Aorta (tissue), 5 donors: ENCODE measurements around the gene CELF4. TPM values are rescaled to one million over a fixed set of nuclear protein-coding genes. Genes with fewer than 3 reads are reported as not detected.
A peak's percentile ranks its signal among the peaks of the same experiment; 100 is the strongest.

Experiments
- ATAC-seq: fragments of 200-7000 bp; cut with Tn5 transposase; one replicate; pipeline ENCODE4 v1.9.1; 2022; ENCODE audit warnings: moderate library complexity; ENCODE audit not compliant: low FRiP score
- DNase-seq, 2 donors: peaks; one replicate each; pipeline ENCODE4 v3.0.0-alpha.2; 2020
- H3K27ac ChIP-seq, 2 donors: one replicate each; pipeline ENCODE4 v1.5.1; 2013; ENCODE audit warnings: low read length in 2 of 2, mild to moderate bottlenecking in 2 of 2, moderate library complexity in 2 of 2, control low read depth in 1 of 2, inconsistent platforms in 1 of 2, low read depth in 1 of 2
- H3K27me3 ChIP-seq, 2 donors: one replicate each; pipeline ENCODE4 v1.6.1; 2013; ENCODE audit warnings: control low read depth in 1 of 2, low read length in 1 of 2, mild to moderate bottlenecking in 1 of 2, moderate library complexity in 1 of 2; ENCODE audit not compliant: insufficient read depth in 2 of 2, control insufficient read depth in 1 of 2
- H3K36me3 ChIP-seq, 2 donors: one replicate each; pipeline ENCODE4 v1.6.1; 2013; ENCODE audit warnings: control low read depth in 1 of 2, low read length in 1 of 2, mild to moderate bottlenecking in 1 of 2; ENCODE audit not compliant: insufficient read depth in 2 of 2, control insufficient read depth in 1 of 2
- H3K4me1 ChIP-seq, 2 donors: one replicate each; pipeline ENCODE4 v1.6.1; 2013; ENCODE audit warnings: low read length in 2 of 2, control low read depth in 1 of 2, mild to moderate bottlenecking in 1 of 2, moderate library complexity in 1 of 2; ENCODE audit not compliant: insufficient read depth in 2 of 2, control insufficient read depth in 1 of 2
- H3K4me3 ChIP-seq, 2 donors: one replicate each; pipeline ENCODE4 v1.5.1; 2013; ENCODE audit warnings: low read length in 2 of 2, control low read depth in 1 of 2, mild to moderate bottlenecking in 1 of 2
- H3K9me3 ChIP-seq: one replicate; pipeline ENCODE4 v1.6.1; 2013; ENCODE audit warnings: mild to moderate bottlenecking, low read length; ENCODE audit not compliant: control insufficient read depth
- WGBS, 2 donors: extraction: QIAGEN DNeasy Blood & Tissue Kit; methylation state at CpG; one replicate each; pipeline ENCODE4 v1.1.7; 2013; 5-methylcytosine and 5-hydroxymethylcytosine counted together
- intact Hi-C, 2 donors: fragments of 100-400 bp; cut with DNase I; formaldehyde crosslinking; loops; one replicate each; pipeline versions ENCODE4 v1.14.2 to v1.15.0; 2022
- polyA plus RNA-seq, 2 donors: library from polyadenylated mRNA; stranded (reverse); fragments of 200-250 nt; gene quantifications; one replicate each; pipeline ENCODE4 v1.2.3, GENCODE V29; 2013
- total RNA-seq, 2 donors: library from RNA; stranded (reverse); fragmentation: NEBNext Ultra II Directional; extraction: Animal tissue kit (Norgen Biotek cat#: 25700); gene quantifications; one replicate each; pipeline ENCODE4 v1.2.1, GENCODE V29; 2021
- donor health status: healthy with polysubstance abuse.
- donor health status: Bipolar disorder and iron deficiency.
- donor health status: DM: no; HTN: no; CAD: no.
- donor health status: DM: no; HTN: no; CAD: no.
- donor health status: DM: yes; HTN: yes; CAD: no.

Gene CELF4
- total and polyA plus RNA-seq, 4 donors, result 0.51 TPM; not detected in 3

- WGBS, 2 donors, result 67 to 75% methylated on average over 5 of the region's 5 CpGs
- H3K27me3 ChIP-seq, result no peaks in the 10 kb centered on the region
- H3K4me1 ChIP-seq, result no peaks in the 10 kb centered on the region
- no peaks in the 10 kb centered on the region for H3K9me3 ChIP-seq
- no peak for DNase-seq
- H3K27ac ChIP-seq, result no peak overlapping the region
- no peaks in the 10 kb centered on the region for H3K36me3 ChIP-seq
- ATAC-seq, result no peak
- no peak overlapping the region for H3K4me3 ChIP-seq
- intact Hi-C loops, result no loop called here
These were observed 305.9 kb downstream of the CELF4 start for GRCh38 chr18:37259711-37260110.

DNA sequence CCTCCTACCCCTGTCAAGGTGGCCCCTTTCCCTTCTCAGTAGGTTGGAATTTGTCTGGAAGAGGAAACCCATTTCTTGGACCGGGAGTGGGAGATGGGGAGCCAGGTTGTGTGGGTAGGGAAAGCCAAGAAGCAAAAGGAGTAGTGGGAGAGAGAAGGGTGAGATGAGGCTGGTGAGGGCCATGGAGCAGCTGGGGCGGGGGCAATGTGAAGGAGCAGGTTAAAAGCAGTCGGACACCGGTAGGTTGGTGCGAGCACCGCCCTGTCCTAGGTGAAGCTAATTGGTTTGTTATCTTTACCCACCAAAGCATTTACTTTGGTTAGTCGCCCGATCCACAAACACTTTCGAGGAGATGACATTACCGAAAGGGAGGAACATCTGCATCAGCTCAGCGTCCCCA is 306.8 kb downstream of the CELF4 start:
- Histone ChIP-seq H3K27me3 (no peaks in the 10 kb centered on the region), H3K27ac (no peak overlapping the region), H3K4me3 (no peak overlapping the region), H3K4me1 (no peaks in the 10 kb centered on the region), H3K9me3 (no peaks in the 10 kb centered on the region), H3K36me3 (no peaks in the 10 kb centered on the region)
- peak in 1 of 2 donors; percentile 17 for DNase-seq
- intact Hi-C loops, result no loop called here
- 47 to 48% methylated on average over 11 of the region's 11 CpGs for WGBS, 2 donors
- ATAC-seq, result no peak

- intact Hi-C loops, result no loop called here
- 44 to 50% methylated on average over 9 of the region's 9 CpGs for WGBS, 2 donors
- Histone ChIP-seq H3K27me3 (no peaks in the 10 kb centered on the region), H3K27ac (no peak overlapping the region), H3K9me3 (no peaks in the 10 kb centered on the region), H3K36me3 (no peaks in the 10 kb centered on the region), H3K4me1 (no peaks in the 10 kb centered on the region), H3K4me3 (no peak overlapping the region)
- DNase-seq, result peak in 1 of 2 donors; percentile 57
- no peak for ATAC-seq
These were observed 307.5 kb downstream of the CELF4 start for GRCh38 chr18:37258131-37258530.

DNA sequence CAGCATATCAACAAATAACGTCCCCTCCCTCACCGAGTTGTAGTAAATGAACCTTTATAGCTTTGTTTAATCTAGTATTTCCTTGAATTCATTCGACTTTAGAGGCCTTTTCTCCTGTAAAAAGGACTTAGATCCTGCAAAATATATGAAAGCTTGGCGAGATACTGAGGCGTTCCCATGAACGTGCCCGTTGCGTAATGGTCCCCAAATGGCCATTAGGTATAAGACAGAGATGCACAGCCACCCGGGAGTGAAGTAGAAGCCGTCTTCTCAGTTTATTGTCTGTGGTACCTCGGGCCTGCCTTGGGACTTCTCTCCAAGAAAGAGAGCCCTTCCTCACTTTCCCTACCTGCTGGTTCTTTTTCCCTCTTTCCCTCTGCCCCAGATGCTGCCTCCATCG is 310.6 kb downstream of the CELF4 start:
- Histone ChIP-seq H3K4me1 (no peaks in the 10 kb centered on the region), H3K27me3 (no peaks in the 10 kb centered on the region), H3K27ac (no peak overlapping the region), H3K36me3 (no peaks in the 10 kb centered on the region), H3K4me3 (no peak overlapping the region), H3K9me3 (no peaks in the 10 kb centered on the region)
- 86 to 92% methylated on average over 12 of the region's 12 CpGs for WGBS, 2 donors
- intact Hi-C loops, result no loop called here
- ATAC-seq, result no peak
- DNase-seq, result no peak

DNA sequence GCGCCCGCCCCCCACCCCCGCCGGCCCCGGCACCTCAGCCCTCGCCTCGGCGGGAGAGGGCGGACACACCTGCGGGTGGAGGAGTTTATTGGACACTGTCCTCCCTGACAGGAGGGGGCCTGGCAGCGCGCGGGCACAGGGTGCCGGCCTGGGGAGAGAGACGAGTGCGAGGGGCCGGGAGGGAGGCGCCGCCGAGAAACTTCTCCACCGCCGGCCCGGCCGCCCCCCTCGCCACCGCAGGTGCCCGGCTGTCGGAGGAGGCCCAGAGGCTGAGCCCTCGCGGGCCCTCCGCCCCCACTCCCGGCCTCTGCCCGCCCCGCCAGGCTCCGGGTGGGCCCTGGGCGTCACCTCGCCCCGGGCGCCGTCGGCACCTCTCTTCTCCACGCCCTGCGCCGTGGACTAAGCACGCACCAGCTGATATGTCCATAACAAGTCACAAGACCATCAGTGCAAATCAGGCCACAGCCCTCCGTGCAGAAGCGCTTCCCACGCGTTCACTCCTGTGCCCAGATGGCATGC is 311.3 kb downstream of the CELF4 start:
- H3K27me3 ChIP-seq, result no peaks in the 10 kb centered on the region
- WGBS, 2 donors, result 6% methylated on average over 26 to 49 of the region's 49 CpGs
- ATAC-seq, result no peak

DNA sequence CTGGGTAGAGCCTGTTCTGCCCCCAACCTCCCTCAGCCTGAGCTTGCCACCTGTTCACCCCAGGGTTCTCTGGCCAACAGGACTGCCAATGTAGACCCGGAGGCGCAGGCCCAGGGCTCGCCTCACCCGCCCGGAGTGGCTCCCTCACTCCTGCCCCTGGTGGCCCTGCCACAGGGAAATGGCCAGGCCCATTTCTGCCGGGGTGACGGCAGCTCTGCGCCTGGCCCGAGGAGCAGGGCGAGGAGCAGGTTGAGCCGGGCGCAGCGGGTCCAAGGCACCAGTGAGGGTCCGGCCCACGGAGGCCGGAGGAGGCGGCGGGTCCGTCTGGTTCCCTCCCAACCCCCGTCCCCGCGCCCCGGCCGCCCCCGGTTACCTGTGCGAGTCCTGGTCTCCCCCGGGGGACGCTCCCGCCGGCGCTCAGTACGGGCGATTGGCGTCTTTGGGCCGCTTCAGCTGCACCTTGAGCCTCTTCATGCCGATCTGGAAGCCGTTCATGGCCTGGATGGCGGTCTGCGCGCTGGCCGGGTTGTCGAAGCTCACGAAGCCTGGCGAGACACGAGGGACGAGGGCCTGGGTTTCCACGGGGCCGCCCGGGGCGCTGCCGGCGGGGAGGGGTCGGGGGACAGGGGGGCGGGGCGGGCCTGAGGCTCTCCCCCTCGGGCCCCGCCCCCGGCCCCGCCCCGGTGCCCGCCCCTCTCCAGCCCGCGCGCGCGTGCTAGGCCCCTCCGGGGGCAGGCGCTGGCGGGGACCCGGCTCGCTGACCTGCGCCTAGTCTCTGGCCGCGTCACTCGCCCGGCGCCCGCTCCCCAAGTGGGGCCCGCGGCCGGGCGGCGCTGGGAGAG is 312.0 kb downstream of the CELF4 start:
- no peaks in the 10 kb centered on the region for H3K27me3 ChIP-seq
- WGBS, 2 donors, result 6 to 10% methylated on average over 45 to 83 of the region's 83 CpGs
- no peak for DNase-seq

More for the DNA sequence above, 311.3 kb downstream of the CELF4 start:
- Histone ChIP-seq H3K36me3 (no peaks in the 10 kb centered on the region), H3K27ac (no peak overlapping the region), H3K4me3 (peak overlapping the region in 1 of 2 donors; percentile 39), H3K9me3 (no peaks in the 10 kb centered on the region), H3K4me1 (no peaks in the 10 kb centered on the region)
- intact Hi-C loops, result no loop called here
- no peak for DNase-seq

DNA sequence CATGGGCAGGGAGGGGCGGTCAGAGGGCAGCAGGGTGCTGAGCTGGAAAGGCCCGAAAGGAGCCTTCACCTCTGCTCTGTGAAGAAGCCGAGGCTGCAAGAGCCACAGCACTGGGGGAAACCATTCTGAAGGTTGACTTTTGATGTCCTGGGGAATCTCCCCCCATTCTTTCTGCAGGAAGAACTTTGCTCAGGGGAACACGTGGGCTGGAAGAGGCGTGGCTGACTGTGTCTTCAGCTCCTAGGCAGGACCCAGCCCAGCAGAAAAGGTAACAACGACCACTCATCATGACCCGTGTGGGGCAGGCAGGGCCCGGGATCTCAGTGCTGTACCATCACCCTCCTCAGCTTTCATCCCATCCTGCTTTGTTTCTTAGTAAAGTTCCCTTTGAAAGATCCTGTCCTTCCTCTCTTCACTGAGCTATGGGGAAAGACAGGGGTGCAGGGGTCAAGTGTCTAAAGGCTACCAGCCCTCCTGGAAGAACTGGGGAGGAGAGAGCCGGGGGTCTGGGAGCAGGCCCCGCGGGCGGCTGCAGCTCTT is 312.7 kb downstream of the CELF4 start:
- DNase-seq (no peak), ATAC-seq (no peak)
- Histone ChIP-seq H3K4me3 (no peak overlapping the region), H3K4me1 (no peaks in the 10 kb centered on the region), H3K27me3 (no peaks in the 10 kb centered on the region), H3K9me3 (no peaks in the 10 kb centered on the region), H3K36me3 (no peaks in the 10 kb centered on the region), H3K27ac (no peak overlapping the region)
- 75% methylated on average over 12 of the region's 12 CpGs for WGBS, 2 donors
- intact Hi-C loops, result no loop called here

More for the DNA sequence above, 312.0 kb downstream of the CELF4 start:
- intact Hi-C loops, result no loop called here
- no peak for ATAC-seq
- Histone ChIP-seq H3K4me3 (peak overlapping the region; percentile 4 to 39), H3K27ac (no peak overlapping the region), H3K36me3 (no peaks in the 10 kb centered on the region), H3K9me3 (no peaks in the 10 kb centered on the region), H3K4me1 (no peaks in the 10 kb centered on the region)

- no peak for ATAC-seq
- intact Hi-C loops, result no loop called here
- WGBS, 2 donors, result 84 to 90% methylated on average over 3 of the region's 3 CpGs
- DNase-seq, result no peak
- H3K36me3 ChIP-seq, result no peaks in the 10 kb centered on the region
- H3K9me3 ChIP-seq, result no peaks in the 10 kb centered on the region
- no peak overlapping the region for H3K4me3 ChIP-seq
- no peaks in the 10 kb centered on the region for H3K27me3 ChIP-seq
- no peak overlapping the region for H3K27ac ChIP-seq
- H3K4me1 ChIP-seq, result no peaks in the 10 kb centered on the region
These were observed 313.3 kb downstream of the CELF4 start for GRCh38 chr18:37252342-37252741.

DNA sequence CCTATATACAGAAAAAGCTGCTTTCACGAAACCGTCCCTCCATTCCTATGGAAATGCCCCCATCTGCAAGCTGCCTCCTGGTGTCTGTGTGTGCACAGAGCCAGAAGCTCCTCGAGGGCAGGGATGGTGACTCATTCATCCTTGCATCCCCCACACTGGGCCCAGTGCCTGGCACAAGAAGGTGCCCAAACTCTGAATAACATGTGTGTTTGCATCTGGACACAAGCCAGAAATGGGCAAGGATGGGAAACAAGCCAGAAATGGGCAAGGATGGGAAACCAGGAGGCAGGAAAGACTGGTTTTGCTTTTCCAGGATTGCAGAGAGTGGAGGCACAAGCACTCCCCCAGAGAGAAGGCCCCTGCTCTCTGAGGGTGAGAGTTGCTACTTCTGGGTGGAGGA is 313.9 kb downstream of the CELF4 start:
- ATAC-seq (no peak), DNase-seq (no peak)
- no peaks in the 10 kb centered on the region for H3K27me3 ChIP-seq
- intact Hi-C loops, result no loop called here
- H3K36me3 ChIP-seq, result no peaks in the 10 kb centered on the region
- no peaks in the 10 kb centered on the region for H3K4me1 ChIP-seq
- no peak overlapping the region for H3K27ac ChIP-seq
- H3K9me3 ChIP-seq, result no peaks in the 10 kb centered on the region
- WGBS, 2 donors, result 64 to 67% methylated on average over 3 of the region's 3 CpGs
- no peak overlapping the region for H3K4me3 ChIP-seq
